HepG2 (cell line): ENCODE results near the gene ADGRV1. TPM values are rescaled to one million over a fixed set of nuclear protein-coding genes. Genes with fewer than 3 reads are reported as not detected.
A peak's percentile ranks its signal among the peaks of the same experiment; 100 is the strongest.

ENCODE experiments used
- ATF5 ChIP-seq: sonication (generic); formaldehyde crosslinking; IDR thresholded peaks from 2 replicates; pipeline ENCODE4 v1.4.0; 2020; ENCODE audit warnings: mild to moderate bottlenecking, low read depth, missing genetic modification reagents
- ERF ChIP-seq: IDR thresholded peaks from 2 replicates; pipeline ENCODE4 v1.6.1; 2018; ENCODE audit warnings: missing biosample characterization, missing genetic modification reagents
- FOXK2 ChIP-seq: fragments of 450-650 bp; IDR thresholded peaks from 2 replicates; pipeline ENCODE4 v1.6.1; 2016
- FOXP1 ChIP-seq, 2 experiments: fragments of 450-650 bp in 1 of 2; IDR thresholded peaks; 2 replicates each; pipeline ENCODE4 v1.6.1; 2017 to 2018; ENCODE audit warnings: antibody characterized with exemption in 1 of 2
- HMG20A ChIP-seq: IDR thresholded peaks from 2 replicates; pipeline ENCODE4 v1.6.1; 2016; ENCODE audit warnings: borderline replicate concordance
- HNF4A ChIP-seq: sonication (generic); formaldehyde crosslinking; IDR thresholded peaks from 2 replicates; pipeline ENCODE4 v1.4.0; 2020; ENCODE audit warnings: missing genetic modification reagents
- HOMEZ ChIP-seq: IDR thresholded peaks from 2 replicates; pipeline ENCODE4 v1.6.1; 2016; ENCODE audit warnings: low read depth
- LBX2 ChIP-seq: sonication (generic); formaldehyde crosslinking; IDR thresholded peaks from 2 replicates; pipeline ENCODE4 v1.5.0; 2020; ENCODE audit warnings: missing genetic modification reagents, mild to moderate bottlenecking, borderline replicate concordance
- MLXIP ChIP-seq: sonication (generic); formaldehyde crosslinking; IDR thresholded peaks from 2 replicates; pipeline ENCODE4 v1.9.0; 2021; ENCODE audit warnings: missing genetic modification reagents, borderline replicate concordance
- PATZ1 ChIP-seq: sonication (generic); formaldehyde crosslinking; IDR thresholded peaks from 2 replicates; pipeline ENCODE4 v1.4.0; 2020; ENCODE audit warnings: missing genetic modification reagents
- RNF2 ChIP-seq: fragments of 450-650 bp; conservative IDR thresholded peaks from 2 replicates; pipeline ENCODE4 v1.6.1; 2016; ENCODE audit warnings: low read depth
- SALL1 ChIP-seq: sonication (generic); formaldehyde crosslinking; IDR thresholded peaks from 2 replicates; pipeline ENCODE4 v1.8.0; 2022; ENCODE audit warnings: mild to moderate bottlenecking, missing genetic modification reagents
- SMAD3 ChIP-seq: sonication (generic); formaldehyde crosslinking; IDR thresholded peaks from 2 replicates; pipeline ENCODE4 v1.4.0; 2020; ENCODE audit warnings: missing genetic modification reagents
- SOX5 ChIP-seq: IDR thresholded peaks from 2 replicates; pipeline ENCODE4 v1.6.1; 2016; ENCODE audit warnings: borderline replicate concordance
- TBX3 ChIP-seq: fragments of 450-650 bp; IDR thresholded peaks from 2 replicates; pipeline ENCODE4 v1.6.1; 2017; ENCODE audit warnings: antibody characterized with exemption, mild to moderate bottlenecking, inconsistent platforms, borderline replicate concordance
- ZBTB25 ChIP-seq: IDR thresholded peaks from 2 replicates; pipeline ENCODE4 v1.6.1; 2018; ENCODE audit warnings: missing genetic modification reagents
- ZFP37 ChIP-seq: sonication (generic); formaldehyde crosslinking; IDR thresholded peaks from 2 replicates; pipeline ENCODE4 v1.4.0; 2020; ENCODE audit warnings: missing genetic modification reagents, borderline replicate concordance
- ZFY ChIP-seq: sonication (generic); formaldehyde crosslinking; IDR thresholded peaks from 2 replicates; pipeline ENCODE4 v1.4.0; 2020; ENCODE audit warnings: missing genetic modification reagents
- ZNF580 ChIP-seq: IDR thresholded peaks from 2 replicates; pipeline ENCODE4 v1.6.1; 2016; ENCODE audit warnings: low read depth, borderline replicate concordance
- ZNF788 ChIP-seq: sonication (generic); formaldehyde crosslinking; IDR thresholded peaks from 2 replicates; pipeline ENCODE4 v1.5.0; 2020; ENCODE audit warnings: mild to moderate bottlenecking, missing genetic modification reagents, borderline replicate concordance
- polyA plus RNA-seq, 8 experiments: library from polyadenylated mRNA; depleted of rRNA in 3 of 8; stranded (reverse) in 7 of 8; unstranded in 1 of 8; fragments of >200 nt; fragmentation: Illumina TruSeq in 4 of 8; extraction: Trizol in 4 of 8; gene quantifications; 2 replicates each; pipeline versions ENCODE4 v1.2.1 to v1.2.3, GENCODE V29; 2011 to 2016; ENCODE audit warnings: low read depth in 4 of 8, missing spikeins in 1 of 8, mixed read lengths in 1 of 8; ENCODE audit not compliant: insufficient read depth in 1 of 8
- total RNA-seq, 5 experiments: library from RNA; depleted of rRNA; stranded (reverse); fragments of >200 nt; fragmentation: Illumina TruSeq; extraction: Trizol; gene quantifications; 2 replicates each; pipeline ENCODE4 v1.2.3, GENCODE V29; 2016; ENCODE audit warnings: low read depth in 1 of 5

ADGRV1 gene
- total and polyA plus RNA-seq, 2 of the 13 experiments (the other 11 are each of a cell fraction or from before 2014, with no cell fraction given), result 1.7 to 3.9 TPM

GRCh38 chr5:90915393-90915792 is 356.8 kb downstream of the ADGRV1 start (continued):
- TF ChIP-seq SMAD3 (CRISPR knock-in tag) (0 out of 2 replicates have a peak, but pooled peaks have one; percentile 45), SALL1 (CRISPR knock-in tag) (peak; percentile 62), TBX3 (peak; percentile 37; the same call in 1 of the 2 replicates), ZNF788 (CRISPR knock-in tag) (no peak), SOX5 (CRISPR knock-in tag) (peak; percentile 81; the same call in 1 of the 2 replicates), ZNF580 (CRISPR knock-in tag) (0 out of 2 replicates have a peak, but pooled peaks have one; percentile 67), ZFY (CRISPR knock-in tag) (no peak), ZFP37 (CRISPR knock-in tag) (no peak), HOMEZ (CRISPR knock-in tag) (peak; percentile 83; the same call in 1 of the 2 replicates), PATZ1 (CRISPR knock-in tag) (0 out of 2 replicates have a peak, but pooled peaks have one; percentile 33), HNF4A (CRISPR knock-in tag) (peak; percentile 70), ZBTB25 (CRISPR knock-in tag) (peak; percentile 74), FOXP1 (IDR thresholded peaks at IDR 0.05) (no peak), FOXP1 (CRISPR knock-in tag; IDR thresholded peaks at IDR 0.05) (peak; percentile 91), RNF2 (no peak), LBX2 (CRISPR knock-in tag) (no peak), ATF5 (no peak), FOXK2 (peak; percentile 55), HMG20A (CRISPR knock-in tag) (peak; percentile 84; the same call in 1 of the 2 replicates), ERF (CRISPR knock-in tag) (0 out of 2 replicates have a peak, but pooled peaks have one; percentile 28), MLXIP (CRISPR knock-in tag) (peak; percentile 60; the same call in 1 of the 2 replicates)
